ENCODE measurements around the gene CSNK2A2. TPM values are rescaled to one million over a fixed set of nuclear protein-coding genes. Genes with fewer than 3 reads are reported as not detected.

CSNK2A2 gene
- total RNA-seq, 6 experiments from 2014 or later: 57.7 to 66.8 (median 61.2) TPM

DNA sequence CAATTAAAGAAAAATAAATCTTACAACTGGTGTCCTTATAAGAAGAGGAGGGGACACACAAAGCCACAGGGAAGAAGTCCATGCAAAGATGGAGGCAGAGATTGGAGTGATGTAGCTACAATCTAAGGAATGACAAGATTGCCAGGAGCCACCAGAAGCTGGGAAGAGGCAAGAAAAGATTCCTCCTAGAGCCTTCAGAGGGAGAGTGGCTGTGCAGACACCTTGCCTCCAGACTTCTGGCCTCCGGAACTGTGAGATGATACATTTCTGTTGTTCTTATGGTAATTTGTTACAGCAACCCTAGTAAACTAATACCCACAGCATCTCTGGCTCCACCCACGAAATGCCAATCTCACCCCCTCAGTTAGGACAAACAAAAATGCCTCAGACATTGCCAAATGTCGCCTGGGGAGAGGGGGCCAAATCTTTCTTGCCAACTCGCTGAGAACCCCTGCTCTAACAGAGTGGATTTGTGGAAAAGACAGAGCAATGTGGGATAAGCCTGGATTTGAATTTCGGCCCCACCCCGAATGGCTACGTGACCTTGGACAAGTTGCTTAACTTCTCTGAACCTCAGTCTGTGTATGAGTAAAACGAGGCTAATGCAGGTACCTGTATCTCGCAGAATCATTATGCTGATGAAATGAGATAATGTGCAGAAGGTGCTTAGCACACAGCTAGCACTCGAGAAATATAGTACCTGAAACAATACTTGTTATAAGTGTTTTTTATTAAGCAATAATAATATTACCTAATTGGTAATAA lies 37.1 kb upstream of the CSNK2A2 start:
- no peak for DNase-seq
- peaks cover 34% of the 10 kb centered on the region for H3K27me3 Mint-ChIP-seq (ENCODE audit: insufficient read depth)

DNA sequence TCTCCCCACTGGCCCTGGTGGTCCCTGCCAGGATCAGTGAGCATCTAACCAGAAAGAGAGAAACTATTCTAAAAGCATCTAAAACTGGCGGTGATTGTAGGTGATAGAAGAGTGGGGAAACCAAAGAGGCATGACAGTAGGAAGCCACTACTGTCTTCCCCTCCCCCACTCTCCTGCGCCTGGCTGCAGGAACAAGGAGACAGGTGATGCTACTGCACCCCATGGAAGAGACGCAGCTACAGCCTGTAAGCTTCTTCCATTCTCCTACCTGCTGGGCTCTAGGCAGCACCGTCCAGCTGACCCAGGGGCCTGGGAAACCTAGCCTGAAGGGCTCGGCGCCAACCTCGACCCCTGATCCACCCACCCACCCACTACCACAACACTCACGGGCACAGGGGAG lies 32.4 kb upstream of the CSNK2A2 start:
- H3K4me3 Mint-ChIP-seq: no peak overlapping the region
- H3K27ac Mint-ChIP-seq: no peak overlapping the region
- no peaks in the 10 kb centered on the region for H3K36me3 Mint-ChIP-seq (ENCODE audit: low read depth)
- no peak for DNase-seq
- H3K9me3 Mint-ChIP-seq: no peaks in the 10 kb centered on the region
- H3K27me3 Mint-ChIP-seq (ENCODE audit: insufficient read depth): peaks cover 26% of the 10 kb centered on the region
- no peaks in the 10 kb centered on the region for H3K4me1 Mint-ChIP-seq (ENCODE audit: low read depth)
- no peak for TF ChIP-seq CTCF (IDR thresholded peaks at IDR 0.05)

More for the DNA sequence above, 37.1 kb upstream of the CSNK2A2 start:
- Mint-ChIP-seq H3K4me3 (no peak overlapping the region), H3K27ac (no peak overlapping the region), H3K9me3 (no peaks in the 10 kb centered on the region), H3K4me1 (ENCODE audit: low read depth) (peaks cover 12% of the 10 kb centered on the region), H3K36me3 (ENCODE audit: low read depth) (no peaks in the 10 kb centered on the region)
- no peak for TF ChIP-seq CTCF (IDR thresholded peaks at IDR 0.05)

GRCh38 chr16:58226790-58227189 lies 28.9 kb upstream of the CSNK2A2 start:
- DNase-seq: no peak
- Mint-ChIP-seq H3K4me3 (no peak overlapping the region), H3K27me3 (ENCODE audit: insufficient read depth) (peaks cover 26% of the 10 kb centered on the region), H3K36me3 (ENCODE audit: low read depth) (no peaks in the 10 kb centered on the region), H3K4me1 (ENCODE audit: low read depth) (no peaks in the 10 kb centered on the region), H3K27ac (no peak overlapping the region), H3K9me3 (no peaks in the 10 kb centered on the region)
- no peak for TF ChIP-seq CTCF (IDR thresholded peaks at IDR 0.05)

DNA sequence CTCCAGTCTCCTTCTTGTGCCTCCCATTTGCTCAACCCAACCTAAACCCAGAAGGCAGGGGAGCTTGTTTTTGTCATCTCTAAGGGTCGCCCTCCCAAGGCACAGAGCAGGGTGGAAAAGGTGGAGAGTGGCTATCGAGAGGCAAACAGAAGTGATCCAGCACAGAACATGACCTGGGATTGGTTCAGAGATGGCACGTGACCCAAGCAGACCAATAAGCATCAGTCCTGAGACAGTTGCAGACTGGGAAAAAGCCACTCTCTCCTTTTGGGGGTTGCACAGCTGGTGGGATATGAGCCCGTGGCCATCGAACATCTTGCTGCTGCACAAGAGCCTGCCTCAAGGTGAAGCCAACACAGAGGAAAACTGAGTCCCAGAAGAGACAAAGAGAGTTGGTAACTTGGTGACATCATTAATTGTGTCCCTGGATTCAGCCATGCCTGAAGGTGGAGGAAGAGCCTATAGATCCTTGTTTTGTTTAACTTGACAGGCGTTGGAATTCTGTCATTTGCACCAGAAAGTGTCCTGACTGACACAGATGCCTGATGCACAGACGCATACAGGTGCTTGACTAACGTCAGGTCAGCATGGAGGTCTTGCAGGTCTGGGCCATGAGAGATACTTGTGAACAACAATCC lies 28.2 kb upstream of the CSNK2A2 start:
- H3K4me1 Mint-ChIP-seq (ENCODE audit: low read depth): no peaks in the 10 kb centered on the region
- H3K27ac Mint-ChIP-seq: no peak overlapping the region
- no peaks in the 10 kb centered on the region for H3K9me3 Mint-ChIP-seq
- H3K27me3 Mint-ChIP-seq (ENCODE audit: insufficient read depth): peaks cover 26% of the 10 kb centered on the region
- no peak overlapping the region for H3K4me3 Mint-ChIP-seq
- no peak for TF ChIP-seq CTCF (IDR thresholded peaks at IDR 0.05)
- H3K36me3 Mint-ChIP-seq (ENCODE audit: low read depth): no peaks in the 10 kb centered on the region
- no peak for DNase-seq

DNA sequence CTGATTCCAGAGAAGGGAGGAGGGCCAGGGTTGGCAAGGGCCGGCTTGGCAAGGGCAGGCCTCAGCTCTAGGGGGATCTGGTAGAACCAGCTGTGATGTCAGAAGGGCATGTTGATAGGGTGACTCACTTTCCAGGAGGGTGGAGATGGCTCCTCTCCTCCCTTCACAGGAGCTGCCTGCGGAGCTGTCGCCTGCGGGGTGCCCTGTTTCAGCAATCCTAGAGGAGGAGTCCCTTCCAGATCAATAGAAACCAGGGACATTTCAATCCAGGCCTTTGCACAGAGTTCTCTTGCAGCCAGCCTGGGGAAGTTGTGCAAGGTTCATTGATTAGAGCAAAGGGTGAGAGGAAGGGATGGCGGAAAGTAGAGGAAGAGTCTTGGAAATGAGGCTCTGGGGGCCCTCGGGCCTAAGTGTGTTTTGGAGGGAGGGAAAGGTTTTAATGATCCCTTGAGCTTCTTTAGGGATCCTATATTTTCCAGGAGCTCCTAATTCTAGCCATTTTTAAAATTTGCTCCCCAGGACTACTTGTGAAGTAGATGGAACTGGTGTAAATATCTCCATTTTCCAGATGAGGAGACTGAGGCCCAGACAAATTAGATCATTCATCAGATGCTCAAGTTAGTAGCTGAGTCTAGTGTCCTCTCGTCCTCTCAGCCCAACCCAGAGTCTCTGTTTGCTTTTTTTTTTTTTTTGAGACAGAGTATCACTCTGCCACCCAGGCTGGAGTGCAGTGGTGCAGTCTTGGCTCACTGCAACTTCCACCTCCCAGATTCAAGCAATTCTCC lies 24.8 kb upstream of the CSNK2A2 start:
- Mint-ChIP-seq H3K27me3 (ENCODE audit: insufficient read depth) (peaks cover 44% of the 10 kb centered on the region), H3K4me1 (ENCODE audit: low read depth) (no peaks in the 10 kb centered on the region), H3K4me3 (no peak overlapping the region), H3K36me3 (ENCODE audit: low read depth) (no peaks in the 10 kb centered on the region), H3K27ac (no peak overlapping the region), H3K9me3 (no peaks in the 10 kb centered on the region)
- no peak for TF ChIP-seq CTCF (IDR thresholded peaks at IDR 0.05)
- no peak for DNase-seq

All from HFFc6 (cell line).